ENCODE measurements around the gene CELSR2.

DNA sequence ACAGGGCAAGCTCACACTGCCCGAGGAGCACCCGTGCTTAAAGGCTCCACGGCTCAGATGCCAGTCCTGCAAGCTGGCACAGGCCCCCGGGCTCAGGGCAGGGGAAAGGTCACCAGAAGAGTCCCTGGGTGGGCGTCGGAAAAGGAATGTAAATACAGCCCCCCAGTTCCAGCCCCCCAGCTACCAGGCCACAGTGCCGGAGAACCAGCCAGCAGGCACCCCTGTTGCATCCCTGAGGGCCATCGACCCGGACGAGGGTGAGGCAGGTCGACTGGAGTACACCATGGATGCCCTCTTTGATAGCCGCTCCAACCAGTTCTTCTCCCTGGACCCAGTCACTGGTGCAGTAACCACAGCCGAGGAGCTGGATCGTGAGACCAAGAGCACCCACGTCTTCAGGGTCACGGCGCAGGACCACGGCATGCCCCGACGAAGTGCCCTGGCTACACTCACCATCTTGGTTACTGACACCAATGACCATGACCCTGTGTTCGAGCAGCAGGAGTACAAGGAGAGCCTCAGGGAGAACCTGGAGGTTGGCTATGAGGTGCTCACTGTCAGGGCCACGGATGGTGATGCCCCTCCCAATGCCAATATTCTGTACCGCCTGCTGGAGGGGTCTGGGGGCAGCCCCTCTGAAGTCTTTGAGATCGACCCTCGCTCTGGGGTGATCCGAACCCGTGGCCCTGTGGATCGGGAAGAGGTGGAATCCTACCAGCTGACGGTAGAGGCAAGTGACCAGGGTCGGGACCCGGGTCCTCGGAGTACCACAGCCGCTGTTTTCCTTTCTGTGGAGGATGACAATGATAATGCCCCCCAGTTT lies 1.3 kb downstream of the CELSR2 start:
- TF ChIP-seq, protein P1, sequence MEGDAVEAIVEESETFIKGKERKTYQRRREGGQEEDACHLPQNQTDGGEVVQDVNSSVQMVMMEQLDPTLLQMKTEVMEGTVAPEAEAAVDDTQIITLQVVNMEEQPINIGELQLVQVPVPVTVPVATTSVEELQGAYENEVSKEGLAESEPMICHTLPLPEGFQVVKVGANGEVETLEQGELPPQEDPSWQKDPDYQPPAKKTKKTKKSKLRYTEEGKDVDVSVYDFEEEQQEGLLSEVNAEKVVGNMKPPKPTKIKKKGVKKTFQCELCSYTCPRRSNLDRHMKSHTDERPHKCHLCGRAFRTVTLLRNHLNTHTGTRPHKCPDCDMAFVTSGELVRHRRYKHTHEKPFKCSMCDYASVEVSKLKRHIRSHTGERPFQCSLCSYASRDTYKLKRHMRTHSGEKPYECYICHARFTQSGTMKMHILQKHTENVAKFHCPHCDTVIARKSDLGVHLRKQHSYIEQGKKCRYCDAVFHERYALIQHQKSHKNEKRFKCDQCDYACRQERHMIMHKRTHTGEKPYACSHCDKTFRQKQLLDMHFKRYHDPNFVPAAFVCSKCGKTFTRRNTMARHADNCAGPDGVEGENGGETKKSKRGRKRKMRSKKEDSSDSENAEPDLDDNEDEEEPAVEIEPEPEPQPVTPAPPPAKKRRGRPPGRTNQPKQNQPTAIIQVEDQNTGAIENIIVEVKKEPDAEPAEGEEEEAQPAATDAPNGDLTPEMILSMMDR (IDR thresholded peaks at IDR 0.05), result no peak
- TF ChIP-seq EP300 (IDR thresholded peaks at IDR 0.05) (no peak), POLR2A (IDR thresholded peaks at IDR 0.05; ENCODE audit: low read length) (no peak), RAD21 (conservative IDR thresholded peaks at IDR 0.05 in 1 of 2, IDR thresholded peaks at IDR 0.05 in 1 of 2) (no peak), MAFK (IDR thresholded peaks at IDR 0.05; ENCODE audit: partially characterized antibody) (no peak), ESRRA (IDR thresholded peaks at IDR 0.05; ENCODE audit: borderline replicate concordance, low read length) (no peak), SMC3 (IDR thresholded peaks at IDR 0.05) (no peak), HOXA7 (CRISPR knock-in tag; IDR thresholded peaks at IDR 0.05) (no peak), RCOR1 (IDR thresholded peaks at IDR 0.05; ENCODE audit: low read depth, low read length) (no peak), BHLHE40 (IDR thresholded peaks at IDR 0.05; ENCODE audit: low read depth, low read length) (no peak)
- TF ChIP-seq, protein P2, sequence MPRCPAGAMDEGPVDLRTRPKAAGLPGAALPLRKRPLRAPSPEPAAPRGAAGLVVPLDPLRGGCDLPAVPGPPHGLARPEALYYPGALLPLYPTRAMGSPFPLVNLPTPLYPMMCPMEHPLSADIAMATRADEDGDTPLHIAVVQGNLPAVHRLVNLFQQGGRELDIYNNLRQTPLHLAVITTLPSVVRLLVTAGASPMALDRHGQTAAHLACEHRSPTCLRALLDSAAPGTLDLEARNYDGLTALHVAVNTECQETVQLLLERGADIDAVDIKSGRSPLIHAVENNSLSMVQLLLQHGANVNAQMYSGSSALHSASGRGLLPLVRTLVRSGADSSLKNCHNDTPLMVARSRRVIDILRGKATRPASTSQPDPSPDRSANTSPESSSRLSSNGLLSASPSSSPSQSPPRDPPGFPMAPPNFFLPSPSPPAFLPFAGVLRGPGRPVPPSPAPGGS (IDR thresholded peaks at IDR 0.05), result no peak
- TF ChIP-seq, protein P3, sequence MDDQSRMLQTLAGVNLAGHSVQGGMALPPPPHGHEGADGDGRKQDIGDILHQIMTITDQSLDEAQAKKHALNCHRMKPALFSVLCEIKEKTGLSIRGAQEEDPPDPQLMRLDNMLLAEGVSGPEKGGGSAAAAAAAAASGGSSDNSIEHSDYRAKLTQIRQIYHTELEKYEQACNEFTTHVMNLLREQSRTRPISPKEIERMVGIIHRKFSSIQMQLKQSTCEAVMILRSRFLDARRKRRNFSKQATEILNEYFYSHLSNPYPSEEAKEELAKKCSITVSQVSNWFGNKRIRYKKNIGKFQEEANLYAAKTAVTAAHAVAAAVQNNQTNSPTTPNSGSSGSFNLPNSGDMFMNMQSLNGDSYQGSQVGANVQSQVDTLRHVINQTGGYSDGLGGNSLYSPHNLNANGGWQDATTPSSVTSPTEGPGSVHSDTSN (IDR thresholded peaks at IDR 0.05), result no peak
- TF ChIP-seq, protein P4, sequence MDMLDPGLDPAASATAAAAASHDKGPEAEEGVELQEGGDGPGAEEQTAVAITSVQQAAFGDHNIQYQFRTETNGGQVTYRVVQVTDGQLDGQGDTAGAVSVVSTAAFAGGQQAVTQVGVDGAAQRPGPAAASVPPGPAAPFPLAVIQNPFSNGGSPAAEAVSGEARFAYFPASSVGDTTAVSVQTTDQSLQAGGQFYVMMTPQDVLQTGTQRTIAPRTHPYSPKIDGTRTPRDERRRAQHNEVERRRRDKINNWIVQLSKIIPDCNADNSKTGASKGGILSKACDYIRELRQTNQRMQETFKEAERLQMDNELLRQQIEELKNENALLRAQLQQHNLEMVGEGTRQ (IDR thresholded peaks at IDR 0.05), result no peak
- TF ChIP-seq, protein P5, sequence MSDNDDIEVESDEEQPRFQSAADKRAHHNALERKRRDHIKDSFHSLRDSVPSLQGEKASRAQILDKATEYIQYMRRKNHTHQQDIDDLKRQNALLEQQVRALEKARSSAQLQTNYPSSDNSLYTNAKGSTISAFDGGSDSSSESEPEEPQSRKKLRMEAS (IDR thresholded peaks at IDR 0.05), result no peak

Data from A549 (cell line).